H1 (cell line): ENCODE measurements around the gene FARS2. TPM values are rescaled to one million over a fixed set of nuclear protein-coding genes. Genes with fewer than 3 reads are reported as not detected.

Experiments
- CTBP2 ChIP-seq: IDR thresholded peaks from 2 replicates; pipeline ENCODE4 v1.7.0; 2011; ENCODE audit warnings: borderline replicate concordance, mild to moderate bottlenecking, moderate library complexity, mixed read lengths, low read length; ENCODE audit not compliant: insufficient read depth, insufficient read length
- polyA plus RNA-seq, 7 experiments: library from polyadenylated mRNA; depleted of rRNA in 3 of 7; stranded (reverse) in 5 of 7; unstranded in 2 of 7; fragments of >200 nt in 5 of 7; fragments of 200-250 nt in 2 of 7; gene quantifications; 1 replicate in 5 of 7; 2 replicates in 1 of 7; 4 replicates in 1 of 7; pipeline versions ENCODE4 v1.2.1 to v1.2.3, GENCODE V29; 2011 to 2013; ENCODE audit warnings: missing spikeins in 2 of 7, mixed read lengths in 2 of 7
- total RNA-seq: library from RNA; stranded (reverse); fragmentation: NEBNext Ultra II Directional; extraction: Animal tissue kit (Norgen Biotek cat#: 25700); gene quantifications from 2 replicates; pipeline ENCODE4 v1.2.1, GENCODE V29; 2021

FARS2 gene
- total and polyA plus RNA-seq, 2 of the 8 experiments (the other 6 are each of a cell fraction or from before 2014, with no cell fraction given) = 11.7 to 14.4 TPM

- no peak for TF ChIP-seq CTBP2
These were observed 45.7 kb downstream of the FARS2 start (continued) for GRCh38 chr6:5307058-5307457.
